Measurements from ENCODE around the gene ACTG1. TPM values are rescaled to one million over a fixed set of nuclear protein-coding genes. Genes with fewer than 3 reads are reported as not detected.

Gene ACTG1
- total and polyA plus RNA-seq, 9 of the 15 experiments (the other 6 are each of a cell fraction or from before 2014, with no cell fraction given) = 224 to 1,775 (median 568) TPM

GRCh38 chr17:81518113-81518784 is 5.7 kb upstream of the ACTG1 start (continued):
- TF ChIP-seq CBX8 (IDR thresholded peaks at IDR 0.05; ENCODE audit: borderline replicate concordance, extremely low read depth, low read depth, low read length, poor library complexity, severe bottlenecking) (no peak), ZBTB8A (IDR thresholded peaks at IDR 0.05; ENCODE audit: partially characterized antibody) (no peak), MXI1 (IDR thresholded peaks at IDR 0.05; ENCODE audit: low read depth, low read length) (no peak), ZNF143 (CRISPR knock-in tag; IDR thresholded peaks at IDR 0.05) (no peak), GABPB1 (CRISPR knock-in tag; IDR thresholded peaks at IDR 0.05) (no peak), ZNF785 (CRISPR knock-in tag; IDR thresholded peaks at IDR 0.05) (no peak), ZSCAN29 (IDR thresholded peaks at IDR 0.05) (no peak), KAT7 (CRISPR knock-in tag; IDR thresholded peaks at IDR 0.05; ENCODE audit: borderline replicate concordance) (0 out of 2 replicates have a peak, but pooled peaks have one; percentile 20), DMBX1 (CRISPR knock-in tag; IDR thresholded peaks at IDR 0.05; ENCODE audit: borderline replicate concordance) (no peak), NELFE (IDR thresholded peaks at IDR 0.05; ENCODE audit: insufficient read depth, insufficient read length) (no peak), NR2C2 (CRISPR knock-in tag; IDR thresholded peaks at IDR 0.05) (no peak), NR2C2 (tag; IDR thresholded peaks at IDR 0.05) (no peak), CGGBP1 (CRISPR knock-in tag; IDR thresholded peaks at IDR 0.05) (no peak), STAT5B (CRISPR knock-in tag; IDR thresholded peaks at IDR 0.05) (no peak), SMARCC2 (IDR thresholded peaks at IDR 0.05; ENCODE audit: low read depth) (no peak), SMC3 (conservative IDR thresholded peaks at IDR 0.05; ENCODE audit: insufficient read depth, low read depth, low read length) (no peak)
- TF ChIP-seq, protein P1, sequence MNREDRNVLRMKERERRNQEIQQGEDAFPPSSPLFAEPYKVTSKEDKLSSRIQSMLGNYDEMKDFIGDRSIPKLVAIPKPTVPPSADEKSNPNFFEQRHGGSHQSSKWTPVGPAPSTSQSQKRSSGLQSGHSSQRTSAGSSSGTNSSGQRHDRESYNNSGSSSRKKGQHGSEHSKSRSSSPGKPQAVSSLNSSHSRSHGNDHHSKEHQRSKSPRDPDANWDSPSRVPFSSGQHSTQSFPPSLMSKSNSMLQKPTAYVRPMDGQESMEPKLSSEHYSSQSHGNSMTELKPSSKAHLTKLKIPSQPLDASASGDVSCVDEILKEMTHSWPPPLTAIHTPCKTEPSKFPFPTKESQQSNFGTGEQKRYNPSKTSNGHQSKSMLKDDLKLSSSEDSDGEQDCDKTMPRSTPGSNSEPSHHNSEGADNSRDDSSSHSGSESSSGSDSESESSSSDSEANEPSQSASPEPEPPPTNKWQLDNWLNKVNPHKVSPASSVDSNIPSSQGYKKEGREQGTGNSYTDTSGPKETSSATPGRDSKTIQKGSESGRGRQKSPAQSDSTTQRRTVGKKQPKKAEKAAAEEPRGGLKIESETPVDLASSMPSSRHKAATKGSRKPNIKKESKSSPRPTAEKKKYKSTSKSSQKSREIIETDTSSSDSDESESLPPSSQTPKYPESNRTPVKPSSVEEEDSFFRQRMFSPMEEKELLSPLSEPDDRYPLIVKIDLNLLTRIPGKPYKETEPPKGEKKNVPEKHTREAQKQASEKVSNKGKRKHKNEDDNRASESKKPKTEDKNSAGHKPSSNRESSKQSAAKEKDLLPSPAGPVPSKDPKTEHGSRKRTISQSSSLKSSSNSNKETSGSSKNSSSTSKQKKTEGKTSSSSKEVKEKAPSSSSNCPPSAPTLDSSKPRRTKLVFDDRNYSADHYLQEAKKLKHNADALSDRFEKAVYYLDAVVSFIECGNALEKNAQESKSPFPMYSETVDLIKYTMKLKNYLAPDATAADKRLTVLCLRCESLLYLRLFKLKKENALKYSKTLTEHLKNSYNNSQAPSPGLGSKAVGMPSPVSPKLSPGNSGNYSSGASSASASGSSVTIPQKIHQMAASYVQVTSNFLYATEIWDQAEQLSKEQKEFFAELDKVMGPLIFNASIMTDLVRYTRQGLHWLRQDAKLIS (CRISPR knock-in tag; IDR thresholded peaks at IDR 0.05) = no peak
- TF ChIP-seq, protein P2, sequence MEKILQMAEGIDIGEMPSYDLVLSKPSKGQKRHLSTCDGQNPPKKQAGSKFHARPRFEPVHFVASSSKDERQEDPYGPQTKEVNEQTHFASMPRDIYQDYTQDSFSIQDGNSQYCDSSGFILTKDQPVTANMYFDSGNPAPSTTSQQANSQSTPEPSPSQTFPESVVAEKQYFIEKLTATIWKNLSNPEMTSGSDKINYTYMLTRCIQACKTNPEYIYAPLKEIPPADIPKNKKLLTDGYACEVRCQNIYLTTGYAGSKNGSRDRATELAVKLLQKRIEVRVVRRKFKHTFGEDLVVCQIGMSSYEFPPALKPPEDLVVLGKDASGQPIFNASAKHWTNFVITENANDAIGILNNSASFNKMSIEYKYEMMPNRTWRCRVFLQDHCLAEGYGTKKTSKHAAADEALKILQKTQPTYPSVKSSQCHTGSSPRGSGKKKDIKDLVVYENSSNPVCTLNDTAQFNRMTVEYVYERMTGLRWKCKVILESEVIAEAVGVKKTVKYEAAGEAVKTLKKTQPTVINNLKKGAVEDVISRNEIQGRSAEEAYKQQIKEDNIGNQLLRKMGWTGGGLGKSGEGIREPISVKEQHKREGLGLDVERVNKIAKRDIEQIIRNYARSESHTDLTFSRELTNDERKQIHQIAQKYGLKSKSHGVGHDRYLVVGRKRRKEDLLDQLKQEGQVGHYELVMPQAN (IDR thresholded peaks at IDR 0.05; ENCODE audit: borderline replicate concordance) = no peak
- TF ChIP-seq, protein P3, sequence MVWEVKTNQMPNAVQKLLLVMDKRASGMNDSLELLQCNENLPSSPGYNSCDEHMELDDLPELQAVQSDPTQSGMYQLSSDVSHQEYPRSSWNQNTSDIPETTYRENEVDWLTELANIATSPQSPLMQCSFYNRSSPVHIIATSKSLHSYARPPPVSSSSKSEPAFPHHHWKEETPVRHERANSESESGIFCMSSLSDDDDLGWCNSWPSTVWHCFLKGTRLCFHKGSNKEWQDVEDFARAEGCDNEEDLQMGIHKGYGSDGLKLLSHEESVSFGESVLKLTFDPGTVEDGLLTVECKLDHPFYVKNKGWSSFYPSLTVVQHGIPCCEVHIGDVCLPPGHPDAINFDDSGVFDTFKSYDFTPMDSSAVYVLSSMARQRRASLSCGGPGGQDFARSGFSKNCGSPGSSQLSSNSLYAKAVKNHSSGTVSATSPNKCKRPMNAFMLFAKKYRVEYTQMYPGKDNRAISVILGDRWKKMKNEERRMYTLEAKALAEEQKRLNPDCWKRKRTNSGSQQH (CRISPR knock-in tag; IDR thresholded peaks at IDR 0.05) = no peak
- TF ChIP-seq, protein P4, sequence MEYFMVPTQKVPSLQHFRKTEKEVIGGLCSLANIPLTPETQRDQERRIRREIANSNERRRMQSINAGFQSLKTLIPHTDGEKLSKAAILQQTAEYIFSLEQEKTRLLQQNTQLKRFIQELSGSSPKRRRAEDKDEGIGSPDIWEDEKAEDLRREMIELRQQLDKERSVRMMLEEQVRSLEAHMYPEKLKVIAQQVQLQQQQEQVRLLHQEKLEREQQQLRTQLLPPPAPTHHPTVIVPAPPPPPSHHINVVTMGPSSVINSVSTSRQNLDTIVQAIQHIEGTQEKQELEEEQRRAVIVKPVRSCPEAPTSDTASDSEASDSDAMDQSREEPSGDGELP (CRISPR knock-in tag; IDR thresholded peaks at IDR 0.05; ENCODE audit: borderline replicate concordance) = 0 out of 2 replicates have a peak, but pooled peaks have one; percentile 30

All from K562 (cell line).